Tibial artery (tissue), 4 donors: ENCODE data around the gene MOB3A.

ENCODE experiments used
- DNase-seq, 2 donors: peaks; one replicate each; pipeline ENCODE4 v3.0.0-alpha.2; 2019
- H3K27ac ChIP-seq, 2 donors: fragments of 200-600 bp; sonication (generic) in 1 of 2; 1 replicate in 1 of 2; 2 replicates in 1 of 2; pipeline ENCODE4 v1.5.1; 2018 to 2019; ENCODE audit warnings: mild to moderate bottlenecking in 1 of 2
- H3K27me3 ChIP-seq, 2 donors: fragments of 200-600 bp; sonication (generic) in 1 of 2; one replicate each; pipeline versions ENCODE4 v1.5.1 to v1.6.0; 2016 to 2019
- H3K36me3 ChIP-seq, 3 donors: fragments of 200-600 bp; sonication (generic) in 2 of 3; one replicate each; pipeline ENCODE4 v1.5.1; 2016 to 2019; ENCODE audit warnings: mild to moderate bottlenecking in 2 of 3
- H3K4me1 ChIP-seq, 4 donors: fragments of 200-600 bp; sonication (generic) in 2 of 4; 1 replicate in 3 of 4; 2 replicates in 1 of 4; pipeline ENCODE4 v1.5.1; 2016 to 2019
- H3K4me3 ChIP-seq, 2 donors: fragments of 200-600 bp; sonication (generic) in 1 of 2; 1 replicate in 1 of 2; 2 replicates in 1 of 2; pipeline ENCODE4 v1.5.1; 2018 to 2019; ENCODE audit warnings: mild to moderate bottlenecking in 2 of 2
- H3K9me3 ChIP-seq, 3 donors: fragments of 200-600 bp; sonication (generic) in 1 of 3; one replicate each; pipeline ENCODE4 v1.5.1; 2016 to 2019
- CTCF ChIP-seq, 2 experiments: fragments of 200-600 bp in 1 of 2; fragments of 450-650 bp in 1 of 2; IDR thresholded peaks; one replicate each; pipeline ENCODE4 v1.5.1; 2017 to 2019; ENCODE audit warnings: antibody characterized with exemption in 2 of 2, mild to moderate bottlenecking in 1 of 2, moderate library complexity in 1 of 2
- intact Hi-C: fragments of 100-400 bp; cut with DNase I; formaldehyde crosslinking; loops from one replicate; pipeline ENCODE4 v1.15.0; 2023; ENCODE audit warnings: low total_unique reads

Gene MOB3A

GRCh38 chr19:2100719-2101061, 4.6 kb upstream of the MOB3A start:
- Histone ChIP-seq H3K36me3 (peaks cover 14 to 60% (median 40%) of the 10 kb centered on the region in 3 donors), H3K4me1 (peaks cover 4 to 12% (median 10%) of the 10 kb centered on the region in 4 donors), H3K27me3 (no peaks in the 10 kb centered on the region), H3K9me3 (no peaks in the 10 kb centered on the region), H3K27ac (no peak overlapping the region), H3K4me3 (no peak overlapping the region)
- TF ChIP-seq CTCF (IDR thresholded peaks at IDR 0.05) = no peak
- intact Hi-C loops = no loop called here
- DNase-seq = no peak

GRCh38 chr19:2099937-2100718, 4.0 kb upstream of the MOB3A start:
- intact Hi-C loops = no loop called here
- no peak for TF ChIP-seq CTCF (IDR thresholded peaks at IDR 0.05)

DNA sequence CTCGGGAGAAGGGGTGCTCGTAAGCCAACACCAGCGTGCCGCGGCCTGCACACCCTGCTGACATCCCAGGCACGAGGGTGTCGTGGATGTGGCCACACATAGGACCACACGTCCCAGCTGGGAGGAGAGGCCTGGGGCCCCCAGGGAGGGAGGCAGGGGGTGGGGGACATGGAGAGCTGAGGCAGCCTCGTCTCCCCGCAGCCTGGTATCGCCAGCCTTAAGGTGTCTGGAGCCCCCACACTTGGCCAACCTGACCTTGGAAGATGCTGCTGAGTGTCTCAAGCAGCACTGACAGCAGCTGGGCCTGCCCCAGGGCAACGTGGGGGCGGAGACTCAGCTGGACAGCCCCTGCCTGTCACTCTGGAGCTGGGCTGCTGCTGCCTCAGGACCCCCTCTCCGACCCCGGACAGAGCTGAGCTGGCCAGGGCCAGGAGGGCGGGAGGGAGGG, 3.0 kb upstream of the MOB3A start:
- no peaks in the 10 kb centered on the region for H3K27me3 ChIP-seq
- peaks cover 4 to 28% (median 23%) of the 10 kb centered on the region in 4 donors for H3K4me1 ChIP-seq
- intact Hi-C loops = no loop called here
- no peak overlapping the region for H3K27ac ChIP-seq
- peaks cover 12 to 48% (median 31%) of the 10 kb centered on the region in 3 donors for H3K36me3 ChIP-seq
- no peak for DNase-seq
- TF ChIP-seq CTCF (IDR thresholded peaks at IDR 0.05) = no peak
- H3K9me3 ChIP-seq = no peaks in the 10 kb centered on the region
- no peak overlapping the region for H3K4me3 ChIP-seq

More at GRCh38 chr19:2099937-2100718, 4.0 kb upstream of the MOB3A start:
- H3K9me3 ChIP-seq = no peaks in the 10 kb centered on the region
- peaks cover 4 to 17% (median 15%) of the 10 kb centered on the region in 4 donors for H3K4me1 ChIP-seq
- no peaks in the 10 kb centered on the region for H3K27me3 ChIP-seq
- no peak for DNase-seq
- H3K27ac ChIP-seq = no peak overlapping the region
- H3K36me3 ChIP-seq = peaks cover 12 to 55% (median 35%) of the 10 kb centered on the region in 3 donors
- H3K4me3 ChIP-seq = no peak overlapping the region

- peak overlapping the region in 1 of 2 donors; percentile 87 for H3K27ac ChIP-seq
- no peak overlapping the region for H3K4me3 ChIP-seq
- H3K9me3 ChIP-seq = no peaks in the 10 kb centered on the region
- peaks cover 4 to 39% (median 29%) of the 10 kb centered on the region in 4 donors for H3K4me1 ChIP-seq
- no peak for TF ChIP-seq CTCF (IDR thresholded peaks at IDR 0.05)
- intact Hi-C loops = no loop called here
- no peaks in the 10 kb centered on the region for H3K27me3 ChIP-seq
- peaks cover 12 to 47% (median 31%) of the 10 kb centered on the region in 3 donors for H3K36me3 ChIP-seq
- DNase-seq = no peak
Observed at GRCh38 chr19:2097886-2098327, 1.8 kb upstream of the MOB3A start.

DNA sequence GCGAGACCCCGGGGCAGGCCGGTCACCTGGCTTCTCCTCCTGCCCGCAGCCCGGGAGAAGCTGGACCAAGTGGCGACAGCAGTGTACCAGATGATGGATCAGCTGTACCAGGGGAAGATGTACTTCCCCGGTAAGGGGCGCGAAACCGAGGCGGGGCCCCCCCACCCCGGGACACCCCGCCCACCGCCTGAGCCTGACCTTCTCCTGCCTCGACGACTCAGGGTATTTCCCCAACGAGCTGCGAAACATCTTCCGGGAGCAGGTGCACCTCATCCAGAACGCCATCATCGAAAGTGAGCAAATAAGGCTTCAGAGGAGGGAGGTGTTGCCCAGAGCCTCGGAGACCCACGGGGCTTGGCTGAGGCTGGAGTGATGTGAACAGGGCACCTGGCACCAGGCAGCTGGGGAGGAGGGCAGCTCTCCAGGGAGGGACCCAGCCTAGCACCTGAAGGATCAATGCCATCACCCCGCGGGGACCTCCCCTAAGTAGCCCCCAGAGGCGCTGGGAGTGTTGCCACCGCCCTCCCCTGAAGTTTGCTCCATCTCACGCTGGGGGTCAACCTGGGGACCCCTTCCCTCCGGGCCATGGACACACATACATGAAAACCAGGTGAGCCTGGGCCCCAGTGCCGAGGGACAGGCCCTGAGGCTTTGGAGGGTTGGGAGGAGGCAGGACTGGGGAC, 1.2 kb upstream of the MOB3A start:
- Histone ChIP-seq H3K4me1 (peaks cover 4 to 42% (median 31%) of the 10 kb centered on the region in 4 donors), H3K4me3 (peak overlapping the region; percentile 55 to 90), H3K36me3 (peaks cover 12 to 46% (median 31%) of the 10 kb centered on the region in 3 donors), H3K9me3 (no peaks in the 10 kb centered on the region), H3K27ac (peak overlapping the region; percentile 66 to 87), H3K27me3 (no peaks in the 10 kb centered on the region)
- intact Hi-C loops = no loop called here
- peak in 1 of 2 donors; percentile 32 for DNase-seq
- no peak for TF ChIP-seq CTCF (IDR thresholded peaks at IDR 0.05)
